ENCODE data around the gene ZNF205.

GRCh38 chr16:3143189-3143588 is 30.8 kb downstream of the ZNF205 start:
- TF ChIP-seq CTCF (IDR thresholded peaks at IDR 0.05) = no peak
- no peak for TF ChIP-seq POLR2AphosphoS5 (IDR thresholded peaks at IDR 0.05)
